Measurements from ENCODE around the gene NRG3.

NRG3 gene

DNA sequence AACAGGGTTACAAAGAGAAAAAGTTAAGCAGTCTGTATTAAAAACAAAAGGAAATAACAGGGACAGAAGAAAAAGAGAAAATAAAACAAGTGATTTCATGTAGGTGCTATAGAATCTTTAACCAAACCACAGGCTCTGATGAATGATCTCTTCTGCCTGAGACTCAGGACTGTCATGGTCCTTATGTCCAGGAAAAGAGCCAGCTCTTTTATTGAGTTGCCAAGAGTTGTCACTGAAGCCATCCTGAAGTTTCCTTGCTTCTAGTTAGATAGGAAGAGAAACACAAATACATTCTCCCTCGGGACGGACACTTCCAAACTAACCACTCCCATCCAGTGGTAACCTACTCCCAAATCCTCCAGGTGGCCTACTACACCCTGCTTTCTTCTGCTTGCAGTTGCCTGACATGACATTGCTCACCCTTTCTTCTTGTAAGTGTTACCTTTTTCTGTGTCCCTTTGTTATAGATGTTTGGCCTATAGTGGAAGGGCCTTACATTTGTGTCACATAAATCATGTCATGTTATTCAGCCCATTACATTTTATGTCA is 346.7 kb downstream of the NRG3 start:
- H3K9me3 ChIP-seq (ENCODE audit: control insufficient read depth, low read depth, low read length) = no peaks in the 10 kb centered on the region
- H3K27me3 ChIP-seq (ENCODE audit: control insufficient read depth, insufficient read depth, low read length) = no peaks in the 10 kb centered on the region
- no peaks in the 10 kb centered on the region for H3K4me1 ChIP-seq (ENCODE audit: control insufficient read depth, low read depth, low read length)

DNA sequence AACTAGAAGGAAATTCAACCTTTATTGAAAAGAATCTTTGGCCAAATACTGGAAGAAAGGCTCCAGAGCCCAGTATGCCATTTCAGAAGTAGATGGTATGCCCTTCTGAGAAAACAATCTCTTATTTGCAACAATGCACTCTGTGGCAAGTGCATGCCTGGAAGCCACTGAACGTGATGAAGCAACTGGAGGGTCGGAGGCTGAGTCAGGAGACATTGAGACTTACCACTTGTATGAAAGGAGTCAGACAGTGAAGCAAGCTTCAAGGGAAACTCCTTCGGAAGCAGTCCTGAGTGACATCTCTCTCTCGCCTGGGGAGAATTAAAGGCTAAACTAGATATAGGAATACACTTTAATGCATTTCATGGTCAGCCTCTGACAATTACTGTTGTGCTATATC is 353.7 kb downstream of the NRG3 start:
- no peaks in the 10 kb centered on the region for H3K4me1 ChIP-seq (ENCODE audit: control insufficient read depth, low read depth, low read length)
- no peaks in the 10 kb centered on the region for H3K27me3 ChIP-seq (ENCODE audit: control insufficient read depth, insufficient read depth, low read length)
- no peaks in the 10 kb centered on the region for H3K9me3 ChIP-seq (ENCODE audit: control insufficient read depth, low read depth, low read length)
- H3K9ac ChIP-seq (ENCODE audit: low read length) = no peak overlapping the region
- H3K27ac ChIP-seq (ENCODE audit: low read length) = no peak overlapping the region
- H3K4me3 ChIP-seq (ENCODE audit: low read length) = no peak overlapping the region
- no peaks in the 10 kb centered on the region for H3K36me3 ChIP-seq (ENCODE audit: control insufficient read depth, low read depth, low read length)

More for the DNA sequence above, 346.7 kb downstream of the NRG3 start:
- H3K27ac ChIP-seq (ENCODE audit: low read length) = no peak overlapping the region
- no peak overlapping the region for H3K9ac ChIP-seq (ENCODE audit: low read length)
- H3K36me3 ChIP-seq (ENCODE audit: control insufficient read depth, low read depth, low read length) = no peaks in the 10 kb centered on the region
- no peak overlapping the region for H3K4me3 ChIP-seq (ENCODE audit: low read length)

DNA sequence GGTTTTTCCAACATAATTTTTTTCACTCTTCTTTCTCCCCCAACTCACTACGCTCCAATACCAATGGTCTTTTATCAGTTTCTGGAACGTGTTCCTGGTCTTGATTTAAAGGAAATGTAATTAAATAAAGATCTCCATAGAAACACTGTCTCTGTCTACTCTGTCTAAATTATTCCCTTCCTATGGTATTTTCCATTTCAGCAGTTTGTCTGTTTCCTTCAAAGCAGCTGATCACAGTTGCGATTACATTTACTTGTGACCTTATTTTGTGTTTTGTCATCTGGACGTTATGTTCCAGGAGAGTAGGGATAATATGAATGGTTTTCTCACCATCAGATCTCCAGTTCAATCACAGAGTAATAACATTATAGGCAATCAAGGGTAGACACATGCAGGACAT is 359.2 kb downstream of the NRG3 start:
- H3K9me3 ChIP-seq (ENCODE audit: control insufficient read depth, low read depth, low read length) = no peaks in the 10 kb centered on the region
- no peaks in the 10 kb centered on the region for H3K27me3 ChIP-seq (ENCODE audit: control insufficient read depth, insufficient read depth, low read length)
- H3K4me1 ChIP-seq (ENCODE audit: control insufficient read depth, low read depth, low read length) = no peaks in the 10 kb centered on the region
- H3K9ac ChIP-seq (ENCODE audit: low read length) = no peak overlapping the region
- no peak overlapping the region for H3K27ac ChIP-seq (ENCODE audit: low read length)
- no peaks in the 10 kb centered on the region for H3K36me3 ChIP-seq (ENCODE audit: control insufficient read depth, low read depth, low read length)
- H3K4me3 ChIP-seq (ENCODE audit: low read length) = no peak overlapping the region

DNA sequence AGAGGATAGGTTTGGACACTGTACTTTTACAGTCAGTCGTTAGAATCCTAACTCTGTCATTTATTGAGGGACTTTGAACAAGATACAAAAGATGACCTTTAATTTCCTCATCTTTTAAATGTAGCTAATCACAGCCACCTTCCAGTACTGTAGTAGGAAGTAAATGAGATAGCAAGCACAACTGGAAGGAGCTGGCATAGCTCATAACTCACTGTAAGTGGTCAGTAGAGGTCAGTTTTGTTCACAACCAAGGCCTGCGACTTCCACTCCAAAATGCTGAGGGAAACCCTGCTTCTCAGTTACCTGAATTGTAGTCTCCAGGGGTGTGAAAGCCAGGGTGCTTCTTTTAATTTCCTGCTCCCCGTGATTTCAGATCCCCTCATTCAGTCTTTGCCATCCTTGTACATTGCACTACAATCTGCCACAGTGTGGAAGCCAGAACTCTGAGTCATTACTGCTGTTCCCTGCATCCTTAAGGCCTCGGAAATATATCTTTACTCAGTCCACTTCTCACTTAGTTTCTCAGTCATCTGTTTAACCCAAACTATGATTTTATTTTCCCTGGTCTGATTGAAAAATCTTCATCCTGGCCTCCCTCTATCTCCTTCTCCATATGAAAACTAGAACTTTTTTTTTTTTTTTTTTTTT is 361.2 kb downstream of the NRG3 start:
- Histone ChIP-seq H3K9me3 (ENCODE audit: control insufficient read depth, low read depth, low read length) (no peaks in the 10 kb centered on the region), H3K27me3 (ENCODE audit: control insufficient read depth, insufficient read depth, low read length) (no peaks in the 10 kb centered on the region), H3K9ac (ENCODE audit: low read length) (no peak overlapping the region), H3K36me3 (ENCODE audit: control insufficient read depth, low read depth, low read length) (no peaks in the 10 kb centered on the region), H3K4me1 (ENCODE audit: control insufficient read depth, low read depth, low read length) (no peaks in the 10 kb centered on the region), H3K4me3 (ENCODE audit: low read length) (no peak overlapping the region), H3K27ac (ENCODE audit: low read length) (no peak overlapping the region)

DNA sequence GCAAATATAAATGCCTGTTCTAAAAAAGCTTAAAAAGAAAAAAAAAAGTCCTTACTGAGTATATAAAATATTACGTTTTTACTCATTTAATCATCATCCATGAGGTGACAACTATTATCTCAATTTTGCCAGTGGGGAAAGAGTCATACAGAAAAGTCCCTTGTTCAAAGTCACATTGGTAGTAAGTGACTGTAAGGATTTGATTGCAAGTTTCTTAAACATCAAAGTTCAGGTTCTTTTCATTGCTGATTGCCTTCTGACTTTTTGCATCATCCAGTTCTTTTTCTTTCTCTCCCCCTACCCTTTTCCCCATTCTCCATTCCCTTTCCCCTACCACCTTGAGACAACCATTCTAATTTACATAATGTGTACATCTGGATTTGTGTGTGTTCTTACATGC is 363.3 kb downstream of the NRG3 start:
- Histone ChIP-seq H3K36me3 (ENCODE audit: control insufficient read depth, low read depth, low read length) (no peaks in the 10 kb centered on the region), H3K4me1 (ENCODE audit: control insufficient read depth, low read depth, low read length) (peaks cover 7% of the 10 kb centered on the region), H3K27ac (ENCODE audit: low read length) (no peak overlapping the region), H3K9ac (ENCODE audit: low read length) (no peak overlapping the region), H3K9me3 (ENCODE audit: control insufficient read depth, low read depth, low read length) (no peaks in the 10 kb centered on the region), H3K4me3 (ENCODE audit: low read length) (no peak overlapping the region), H3K27me3 (ENCODE audit: control insufficient read depth, insufficient read depth, low read length) (no peaks in the 10 kb centered on the region)

DNA sequence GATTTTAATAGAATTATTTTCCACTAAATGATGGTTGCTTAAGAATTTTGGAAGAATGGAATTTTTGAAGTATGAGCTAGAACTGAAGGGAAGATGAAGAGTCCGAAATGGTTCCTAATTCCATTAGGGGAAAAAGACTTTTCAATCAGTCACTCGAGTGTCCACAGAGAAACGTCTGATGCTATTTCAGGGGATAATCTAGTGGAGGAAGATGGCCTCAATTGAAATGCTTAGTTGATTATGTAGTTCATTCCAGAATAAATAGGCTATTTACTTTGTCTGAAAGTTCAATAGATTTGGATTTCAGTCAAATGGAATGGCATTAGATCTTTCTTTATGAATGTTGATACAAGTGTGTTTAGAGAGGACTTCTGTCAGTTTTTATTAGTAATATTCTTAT is 365.4 kb downstream of the NRG3 start:
- Histone ChIP-seq H3K4me3 (ENCODE audit: low read length) (no peak overlapping the region), H3K4me1 (ENCODE audit: control insufficient read depth, low read depth, low read length) (peaks cover 7% of the 10 kb centered on the region), H3K36me3 (ENCODE audit: control insufficient read depth, low read depth, low read length) (no peaks in the 10 kb centered on the region), H3K27ac (ENCODE audit: low read length) (no peak overlapping the region), H3K9me3 (ENCODE audit: control insufficient read depth, low read depth, low read length) (no peaks in the 10 kb centered on the region), H3K27me3 (ENCODE audit: control insufficient read depth, insufficient read depth, low read length) (no peaks in the 10 kb centered on the region), H3K9ac (ENCODE audit: low read length) (no peak overlapping the region)

DNA sequence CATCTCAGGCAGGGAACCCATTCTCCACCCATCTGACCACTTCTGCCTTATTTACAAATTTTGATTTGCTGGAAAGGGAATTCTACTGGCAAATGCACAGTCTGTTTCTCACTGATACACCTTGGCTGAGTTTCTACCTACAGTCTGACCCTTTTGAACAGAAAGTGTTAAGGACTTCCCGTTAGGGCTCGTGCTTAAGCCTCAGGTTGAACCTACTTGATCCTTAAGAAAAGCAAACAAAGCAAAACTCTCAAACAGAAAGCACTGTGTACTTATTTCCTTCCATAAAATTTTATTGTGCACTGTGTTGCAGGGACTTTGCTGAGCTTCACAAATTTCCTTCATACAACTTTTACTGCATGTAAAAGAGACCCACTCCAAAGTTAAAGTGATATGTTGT is 367.8 kb downstream of the NRG3 start:
- Histone ChIP-seq H3K27me3 (ENCODE audit: control insufficient read depth, insufficient read depth, low read length) (no peaks in the 10 kb centered on the region), H3K27ac (ENCODE audit: low read length) (no peak overlapping the region), H3K36me3 (ENCODE audit: control insufficient read depth, low read depth, low read length) (no peaks in the 10 kb centered on the region), H3K9ac (ENCODE audit: low read length) (no peak overlapping the region), H3K9me3 (ENCODE audit: control insufficient read depth, low read depth, low read length) (no peaks in the 10 kb centered on the region), H3K4me1 (ENCODE audit: control insufficient read depth, low read depth, low read length) (peaks cover 7% of the 10 kb centered on the region), H3K4me3 (ENCODE audit: low read length) (no peak overlapping the region)

DNA sequence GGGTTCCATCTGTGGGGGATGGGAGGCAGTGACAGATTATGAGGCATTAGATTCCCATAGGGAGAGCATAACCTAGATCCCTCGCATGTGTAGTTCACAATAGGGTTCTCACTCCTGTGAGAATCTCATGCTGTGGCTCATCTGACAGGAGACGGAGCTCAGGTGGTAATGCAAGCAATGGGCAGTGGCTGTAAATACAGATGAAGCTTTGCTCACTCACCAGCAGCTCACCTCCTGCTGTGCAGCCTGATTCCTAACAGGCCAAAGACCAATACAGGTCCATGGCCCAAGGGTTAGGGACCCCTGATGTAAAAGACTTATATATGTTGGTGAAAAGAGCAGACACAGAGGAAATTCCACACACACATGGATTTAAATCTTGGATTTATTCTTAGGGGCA is 370.2 kb downstream of the NRG3 start:
- no peak overlapping the region for H3K27ac ChIP-seq (ENCODE audit: low read length)
- H3K4me1 ChIP-seq (ENCODE audit: control insufficient read depth, low read depth, low read length) = peaks cover 7% of the 10 kb centered on the region
- no peak overlapping the region for H3K9ac ChIP-seq (ENCODE audit: low read length)
- no peaks in the 10 kb centered on the region for H3K9me3 ChIP-seq (ENCODE audit: control insufficient read depth, low read depth, low read length)
- no peak overlapping the region for H3K4me3 ChIP-seq (ENCODE audit: low read length)
- no peaks in the 10 kb centered on the region for H3K27me3 ChIP-seq (ENCODE audit: control insufficient read depth, insufficient read depth, low read length)
- no peaks in the 10 kb centered on the region for H3K36me3 ChIP-seq (ENCODE audit: control insufficient read depth, low read depth, low read length)

DNA sequence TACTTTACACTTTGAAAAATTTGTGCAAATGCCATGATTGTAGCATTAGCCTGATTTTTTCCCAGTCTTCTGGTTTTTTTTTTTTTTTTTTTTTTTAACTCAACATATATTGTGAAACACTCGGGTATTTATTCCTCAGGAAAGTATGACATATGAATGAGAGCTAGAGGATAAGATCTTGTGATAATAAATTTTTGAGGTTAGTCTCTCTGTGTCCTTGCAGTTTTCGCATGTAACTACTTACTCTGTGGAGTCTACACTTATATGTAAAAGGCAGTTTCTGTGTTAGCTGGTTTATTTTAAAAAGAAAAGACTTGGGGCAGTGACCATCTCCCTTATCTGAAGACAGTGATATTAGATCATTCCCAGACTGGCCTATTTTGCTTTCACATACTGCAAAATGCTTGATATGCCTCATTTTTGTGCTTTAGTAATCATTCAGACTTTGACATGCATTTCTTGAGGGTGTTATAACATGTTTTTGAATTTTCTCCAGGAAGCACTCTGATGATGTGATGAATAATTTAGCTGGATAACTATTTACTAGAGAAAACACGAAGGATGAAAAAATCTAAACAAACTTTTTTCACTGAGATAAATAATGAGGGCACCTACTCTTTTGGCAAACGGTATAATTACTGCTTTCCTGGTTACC is 371.0 kb downstream of the NRG3 start:
- no peaks in the 10 kb centered on the region for H3K27me3 ChIP-seq (ENCODE audit: control insufficient read depth, insufficient read depth, low read length)
- no peaks in the 10 kb centered on the region for H3K9me3 ChIP-seq (ENCODE audit: control insufficient read depth, low read depth, low read length)
- no peaks in the 10 kb centered on the region for H3K36me3 ChIP-seq (ENCODE audit: control insufficient read depth, low read depth, low read length)
- H3K4me1 ChIP-seq (ENCODE audit: control insufficient read depth, low read depth, low read length) = peaks cover 9% of the 10 kb centered on the region
- no peak overlapping the region for H3K9ac ChIP-seq (ENCODE audit: low read length)
- no peak overlapping the region for H3K4me3 ChIP-seq (ENCODE audit: low read length)
- H3K27ac ChIP-seq (ENCODE audit: low read length) = no peak overlapping the region

DNA sequence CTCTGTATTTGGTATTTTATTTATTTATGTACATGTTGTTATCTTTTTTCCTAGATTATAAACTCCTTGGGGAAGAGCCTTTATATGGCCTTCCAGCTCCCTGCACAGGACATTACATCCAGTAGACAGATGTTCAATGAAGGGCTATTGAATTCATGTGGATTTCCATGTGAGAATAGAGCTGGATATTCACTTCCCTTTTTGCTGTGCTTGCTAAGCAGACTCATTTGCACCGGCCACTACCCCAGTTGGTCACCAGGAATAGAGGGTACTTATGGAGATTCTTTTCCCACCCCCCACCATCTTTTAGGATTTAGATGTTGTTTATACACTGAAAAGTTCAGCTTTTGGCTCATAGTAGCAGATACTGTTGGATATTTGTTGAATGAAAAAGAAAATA is 374.1 kb downstream of the NRG3 start:
- no peak overlapping the region for H3K9ac ChIP-seq (ENCODE audit: low read length)
- H3K27ac ChIP-seq (ENCODE audit: low read length) = no peak overlapping the region
- H3K27me3 ChIP-seq (ENCODE audit: control insufficient read depth, insufficient read depth, low read length) = no peaks in the 10 kb centered on the region
- H3K9me3 ChIP-seq (ENCODE audit: control insufficient read depth, low read depth, low read length) = no peaks in the 10 kb centered on the region
- no peaks in the 10 kb centered on the region for H3K36me3 ChIP-seq (ENCODE audit: control insufficient read depth, low read depth, low read length)
- no peak overlapping the region for H3K4me3 ChIP-seq (ENCODE audit: low read length)
- H3K4me1 ChIP-seq (ENCODE audit: control insufficient read depth, low read depth, low read length) = peaks cover 9% of the 10 kb centered on the region

DNA sequence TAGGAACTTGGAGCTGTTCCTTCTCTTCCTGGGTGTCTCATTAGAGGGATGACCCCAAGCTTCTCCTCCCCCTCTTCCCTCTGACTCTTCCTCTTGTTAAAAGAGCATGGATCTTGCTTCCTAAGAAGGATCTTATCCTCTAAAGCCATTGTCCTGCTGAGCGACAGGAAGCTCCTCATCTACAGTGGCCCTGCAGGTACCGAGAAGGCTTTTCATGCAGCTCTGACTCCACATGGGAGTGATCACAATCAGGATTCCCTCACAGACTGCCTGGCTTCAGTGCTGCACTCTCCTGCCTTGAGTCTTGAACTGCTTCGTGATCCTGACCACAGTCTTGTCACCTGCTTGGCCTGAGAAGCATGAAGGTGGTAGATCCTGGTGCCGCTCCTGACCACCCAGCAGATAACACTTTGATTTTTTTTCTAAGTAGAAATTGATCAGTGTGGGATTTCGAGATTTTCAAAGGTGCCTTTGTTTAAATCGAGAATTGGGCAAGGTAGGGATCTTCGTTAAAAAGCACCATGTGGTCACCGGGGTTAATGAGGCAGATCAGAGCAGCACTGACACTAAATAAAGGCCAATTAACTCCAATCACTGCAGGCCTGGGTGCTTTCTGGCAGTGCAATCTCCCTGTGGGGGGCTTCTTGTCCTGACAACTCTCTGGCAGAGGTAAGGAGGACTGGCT is 376.4 kb downstream of the NRG3 start:
- Histone ChIP-seq H3K4me1 (ENCODE audit: control insufficient read depth, low read depth, low read length) (peaks cover 9% of the 10 kb centered on the region), H3K27ac (ENCODE audit: low read length) (no peak overlapping the region), H3K4me3 (ENCODE audit: low read length) (no peak overlapping the region), H3K36me3 (ENCODE audit: control insufficient read depth, low read depth, low read length) (no peaks in the 10 kb centered on the region), H3K27me3 (ENCODE audit: control insufficient read depth, insufficient read depth, low read length) (no peaks in the 10 kb centered on the region), H3K9me3 (ENCODE audit: control insufficient read depth, low read depth, low read length) (no peaks in the 10 kb centered on the region), H3K9ac (ENCODE audit: low read length) (no peak overlapping the region)

All from iPS-18a (cell line).